Measurements from ENCODE around the gene ATXN7L1.
"Not testable (repeated sequence)": the region's sequence is repeated elsewhere in the genome, so short reads cannot be mapped to it uniquely, and the experiment has no call there.

Gene ATXN7L1

DNA sequence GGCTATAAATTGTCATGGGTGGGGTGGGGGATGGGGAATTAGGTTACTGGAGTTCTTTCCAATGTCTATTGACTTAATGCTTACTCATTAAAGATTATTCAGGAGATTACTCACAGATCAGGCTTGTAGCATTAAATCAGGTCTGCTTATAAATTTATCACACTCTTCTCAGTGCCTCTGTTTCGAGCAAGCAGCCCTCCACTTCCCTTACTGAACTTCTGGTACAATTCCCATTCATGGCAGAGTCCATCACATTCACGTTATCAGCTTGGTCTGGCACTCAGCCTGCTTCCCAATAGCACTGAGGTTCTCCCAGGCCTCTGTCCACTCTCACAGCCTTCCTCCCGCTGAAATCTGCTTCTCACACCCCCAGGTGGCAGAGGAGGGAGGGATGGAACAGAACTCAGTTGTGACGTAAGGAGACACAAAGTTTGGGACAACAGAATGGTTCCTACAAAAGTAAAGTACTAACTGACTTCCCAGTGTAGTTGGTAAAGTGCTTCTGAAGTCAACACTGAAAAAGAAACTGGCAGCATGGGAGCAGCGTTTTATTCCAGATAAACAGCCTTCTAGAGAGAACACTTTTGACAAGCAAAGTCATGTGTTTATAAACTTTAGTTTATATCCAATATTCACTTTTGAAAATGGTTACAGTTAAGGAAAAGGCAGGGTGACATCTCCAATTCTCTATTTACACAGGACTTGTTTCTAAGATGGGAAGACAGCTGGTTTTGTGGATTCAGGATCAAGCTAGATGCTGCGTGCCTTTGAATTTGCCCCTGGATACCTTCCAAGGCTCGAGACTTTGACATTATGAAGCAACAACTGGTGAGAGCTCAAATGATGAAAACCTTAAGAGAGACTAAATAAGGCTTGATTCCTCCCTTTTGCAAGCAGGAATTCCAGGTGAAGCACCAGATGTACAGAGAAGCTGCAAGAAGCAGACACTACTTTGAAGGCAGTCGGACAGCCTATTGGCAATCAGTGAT is 81.4 kb downstream of the ATXN7L1 start:
- Mint-ChIP-seq H3K27ac (no peak overlapping the region), H3K36me3 (ENCODE audit: low read depth) (peaks cover 36% of the 10 kb centered on the region), H3K9me3 (no peaks in the 10 kb centered on the region), H3K4me1 (peaks cover 8% of the 10 kb centered on the region), H3K27me3 (ENCODE audit: low read depth, poor library complexity) (peaks cover 3% of the 10 kb centered on the region), H3K4me3 (no peak overlapping the region)
- DNase-seq, result no peak
- TF ChIP-seq, protein P1, sequence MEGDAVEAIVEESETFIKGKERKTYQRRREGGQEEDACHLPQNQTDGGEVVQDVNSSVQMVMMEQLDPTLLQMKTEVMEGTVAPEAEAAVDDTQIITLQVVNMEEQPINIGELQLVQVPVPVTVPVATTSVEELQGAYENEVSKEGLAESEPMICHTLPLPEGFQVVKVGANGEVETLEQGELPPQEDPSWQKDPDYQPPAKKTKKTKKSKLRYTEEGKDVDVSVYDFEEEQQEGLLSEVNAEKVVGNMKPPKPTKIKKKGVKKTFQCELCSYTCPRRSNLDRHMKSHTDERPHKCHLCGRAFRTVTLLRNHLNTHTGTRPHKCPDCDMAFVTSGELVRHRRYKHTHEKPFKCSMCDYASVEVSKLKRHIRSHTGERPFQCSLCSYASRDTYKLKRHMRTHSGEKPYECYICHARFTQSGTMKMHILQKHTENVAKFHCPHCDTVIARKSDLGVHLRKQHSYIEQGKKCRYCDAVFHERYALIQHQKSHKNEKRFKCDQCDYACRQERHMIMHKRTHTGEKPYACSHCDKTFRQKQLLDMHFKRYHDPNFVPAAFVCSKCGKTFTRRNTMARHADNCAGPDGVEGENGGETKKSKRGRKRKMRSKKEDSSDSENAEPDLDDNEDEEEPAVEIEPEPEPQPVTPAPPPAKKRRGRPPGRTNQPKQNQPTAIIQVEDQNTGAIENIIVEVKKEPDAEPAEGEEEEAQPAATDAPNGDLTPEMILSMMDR (IDR thresholded peaks at IDR 0.05), result no peak

DNA sequence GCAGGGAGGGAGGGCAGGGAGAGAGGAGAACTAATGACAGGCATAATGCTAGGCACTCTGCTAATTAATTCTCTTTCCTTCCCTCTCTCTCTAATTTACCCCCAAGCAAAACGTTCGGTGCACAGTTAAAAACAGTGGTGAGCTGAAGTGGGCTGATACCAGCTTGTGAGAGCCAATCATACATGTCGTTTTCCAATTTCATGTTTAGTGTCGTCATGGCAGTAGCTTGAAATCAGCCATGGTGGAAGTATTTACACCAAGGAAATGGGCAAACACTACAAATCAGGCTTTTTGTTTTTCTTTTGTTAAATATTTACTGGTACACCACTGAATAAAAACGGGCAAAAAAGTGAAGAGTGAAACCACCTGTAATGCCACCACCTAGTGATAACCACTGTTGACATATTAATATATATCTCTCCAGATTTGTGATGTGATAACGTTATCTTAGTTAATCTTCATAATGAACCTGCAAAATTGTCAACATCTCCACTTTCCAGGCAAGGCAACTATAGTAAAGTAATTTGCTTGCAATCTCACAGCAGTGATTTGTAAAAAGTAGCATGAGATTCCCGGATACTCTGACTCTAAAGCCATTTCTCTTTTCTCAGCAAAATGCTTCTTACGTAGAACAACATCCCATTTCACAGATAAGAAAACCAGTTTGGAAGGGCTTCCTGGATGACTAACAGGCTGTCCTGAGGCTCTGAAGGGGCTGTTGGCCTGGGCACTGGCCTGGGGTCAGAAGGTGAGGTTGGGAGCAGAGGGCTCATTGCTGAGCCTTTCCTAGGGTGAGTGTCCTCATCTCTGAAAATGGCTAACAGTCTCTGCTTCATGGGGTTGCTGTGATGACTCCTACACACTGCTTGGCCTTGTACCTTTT is 83.7 kb downstream of the ATXN7L1 start:
- Mint-ChIP-seq H3K27ac (no peak overlapping the region), H3K36me3 (ENCODE audit: low read depth) (peaks cover 36% of the 10 kb centered on the region), H3K9me3 (no peaks in the 10 kb centered on the region), H3K27me3 (ENCODE audit: low read depth, poor library complexity) (peaks cover 4% of the 10 kb centered on the region), H3K4me1 (peaks cover 15% of the 10 kb centered on the region), H3K4me3 (no peak overlapping the region)
- no peak for DNase-seq
- TF ChIP-seq, protein P1 (IDR thresholded peaks at IDR 0.05), result no peak

DNA sequence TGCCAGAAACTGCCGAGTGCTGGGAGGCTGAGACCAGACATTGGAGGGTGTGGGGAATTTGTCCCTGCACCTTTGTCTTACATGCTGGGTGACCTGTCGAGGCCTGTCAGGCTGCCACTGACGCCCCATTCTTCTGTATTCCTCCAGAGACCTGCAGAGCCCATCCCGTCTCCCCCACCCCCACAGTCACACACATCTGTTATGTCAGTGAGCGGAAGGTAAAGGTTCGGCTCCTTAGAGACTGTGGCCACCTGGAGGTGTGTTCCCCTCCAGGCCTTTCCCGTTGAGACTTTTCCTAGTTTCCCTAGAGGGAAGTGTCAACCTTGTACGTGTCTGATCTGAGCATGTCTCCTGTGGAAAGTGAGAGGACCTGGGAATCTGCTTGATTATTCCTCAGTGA is 84.5 kb downstream of the ATXN7L1 start:
- no peak for DNase-seq
- H3K27ac Mint-ChIP-seq, result no peak overlapping the region
- peaks cover 4% of the 10 kb centered on the region for H3K27me3 Mint-ChIP-seq (ENCODE audit: low read depth, poor library complexity)
- H3K4me3 Mint-ChIP-seq, result no peak overlapping the region
- no peaks in the 10 kb centered on the region for H3K9me3 Mint-ChIP-seq
- TF ChIP-seq, protein P1 (IDR thresholded peaks at IDR 0.05), result no peak
- H3K36me3 Mint-ChIP-seq (ENCODE audit: low read depth), result peaks cover 35% of the 10 kb centered on the region
- H3K4me1 Mint-ChIP-seq, result peaks cover 15% of the 10 kb centered on the region

- H3K4me1 Mint-ChIP-seq, result peaks cover 15% of the 10 kb centered on the region
- H3K4me3 Mint-ChIP-seq, result no peak overlapping the region
- no peak for DNase-seq
- H3K9me3 Mint-ChIP-seq, result no peaks in the 10 kb centered on the region
- H3K27me3 Mint-ChIP-seq (ENCODE audit: low read depth, poor library complexity), result peaks cover 4% of the 10 kb centered on the region
- TF ChIP-seq, protein P1 (IDR thresholded peaks at IDR 0.05), result no peak
- no peak overlapping the region for H3K27ac Mint-ChIP-seq
- H3K36me3 Mint-ChIP-seq (ENCODE audit: low read depth), result peaks cover 31% of the 10 kb centered on the region
These were observed 85.4 kb downstream of the ATXN7L1 start for GRCh38 chr7:105790996-105791395.

DNA sequence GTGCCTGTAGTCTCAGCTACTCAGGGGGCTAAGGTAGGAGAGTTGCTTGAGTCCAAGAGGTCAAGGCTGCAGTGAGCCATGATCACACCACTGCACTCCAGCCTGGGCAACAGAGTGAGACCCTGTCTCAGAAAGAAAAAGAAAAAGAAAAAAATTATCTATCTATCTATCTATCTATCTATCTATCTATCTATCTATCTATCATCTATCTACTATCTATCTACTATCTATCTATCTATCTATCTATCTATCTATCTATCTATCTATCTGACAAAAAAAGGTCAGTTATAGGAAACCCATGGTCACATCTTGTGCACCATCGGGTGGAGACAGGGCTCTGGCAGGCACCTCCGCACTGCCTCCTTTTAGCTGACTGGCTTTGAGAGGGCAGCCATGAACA is 85.9 kb downstream of the ATXN7L1 start:
- DNase-seq; H3K27me3 Mint-ChIP-seq (ENCODE audit: low read depth, poor library complexity); H3K27ac Mint-ChIP-seq; H3K9me3 Mint-ChIP-seq; H3K4me3 Mint-ChIP-seq: not testable (repeated sequence)
- Mint-ChIP-seq H3K4me1 (peaks cover 15% of the 10 kb centered on the region), H3K36me3 (ENCODE audit: low read depth) (peaks cover 32% of the 10 kb centered on the region)

GRCh38 chr7:105788816-105789349 is 87.5 kb downstream of the ATXN7L1 start:
- Mint-ChIP-seq H3K4me1 (peaks cover 15% of the 10 kb centered on the region), H3K27ac (no peak overlapping the region), H3K27me3 (ENCODE audit: low read depth, poor library complexity) (peaks cover 4% of the 10 kb centered on the region), H3K9me3 (no peaks in the 10 kb centered on the region), H3K4me3 (no peak overlapping the region), H3K36me3 (ENCODE audit: low read depth) (peaks cover 32% of the 10 kb centered on the region)
- TF ChIP-seq, protein P1 (IDR thresholded peaks at IDR 0.05), result no peak
- DNase-seq, result no peak

All from nephron progenitor cell (in vitro differentiated cells).